ENCODE results near the gene PDE7B.

Gene PDE7B

DNA sequence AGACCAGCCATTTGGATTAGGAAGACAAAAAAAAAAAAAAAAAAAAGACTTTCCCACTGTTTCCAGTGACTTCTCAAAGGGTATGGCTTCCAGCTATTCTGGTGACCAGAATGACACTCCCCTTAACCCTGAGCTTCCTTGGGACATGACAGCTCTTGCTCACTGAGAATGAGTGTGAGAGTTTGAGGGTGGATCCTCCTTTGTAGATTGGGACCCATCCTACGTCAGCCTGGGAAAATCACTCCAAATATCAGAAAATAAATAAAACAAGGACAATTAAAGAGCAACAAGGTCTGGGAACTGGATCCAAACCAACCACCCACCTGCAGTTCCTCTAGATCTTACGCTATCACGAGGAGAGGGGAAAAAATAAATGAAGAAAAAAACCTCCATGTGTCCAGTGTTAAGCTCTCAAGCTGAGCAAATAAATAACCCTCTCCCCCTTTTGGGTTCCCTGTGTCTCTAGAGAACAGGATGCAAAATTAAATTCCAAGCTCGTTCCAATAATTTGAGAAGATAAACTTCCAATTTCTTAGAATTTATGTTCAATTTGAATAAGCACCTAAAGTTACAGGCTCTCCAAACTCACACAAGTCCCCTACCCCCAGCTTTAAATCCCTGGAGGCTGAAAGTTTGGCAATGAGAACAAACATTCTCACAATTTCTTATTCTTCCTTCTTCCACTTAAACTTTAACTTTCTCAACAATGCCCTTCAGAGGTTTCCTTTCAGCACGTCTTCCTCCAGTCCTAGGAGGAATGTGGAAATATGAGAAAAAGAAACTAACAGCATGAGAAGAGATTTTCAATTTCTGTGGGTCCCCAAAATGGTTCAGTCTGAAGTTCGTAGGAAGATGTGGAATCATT is 228.4 kb downstream of the PDE7B start:
- Histone ChIP-seq H3K79me2 (ENCODE audit: low read length) (no peaks in the 10 kb centered on the region), H4K20me1 (ENCODE audit: insufficient read depth, low read length) (no peaks in the 10 kb centered on the region), H3K4me2 (ENCODE audit: low read depth, low read length) (no peak overlapping the region), H3K9ac (ENCODE audit: low read length) (no peak overlapping the region), H2AFZ (ENCODE audit: low read length) (no peak overlapping the region), H3F3A (ENCODE audit: insufficient read depth, low read length) (no peaks in the 10 kb centered on the region), H3K27ac (ENCODE audit: low read length) (no peak overlapping the region), H3K36me3 (replicated peaks; ENCODE audit: insufficient read depth, low read length) (no peaks in the 10 kb centered on the region), H3K9me2 (replicated peaks; ENCODE audit: insufficient read depth, low read length) (no peaks in the 10 kb centered on the region), H3K9me3 (replicated peaks; ENCODE audit: insufficient read depth, low read length) (no peaks in the 10 kb centered on the region), H3K4me3 (ENCODE audit: low read length) (no peak overlapping the region), H3K27me3 (replicated peaks; ENCODE audit: insufficient read depth, low read length) (no peaks in the 10 kb centered on the region), H3K4me1 (ENCODE audit: low read length) (no peaks in the 10 kb centered on the region)
- TF ChIP-seq EZH2phosphoT487 (IDR thresholded peaks at IDR 0.05; ENCODE audit: low read length): no peak
- TF ChIP-seq, protein P1, sequence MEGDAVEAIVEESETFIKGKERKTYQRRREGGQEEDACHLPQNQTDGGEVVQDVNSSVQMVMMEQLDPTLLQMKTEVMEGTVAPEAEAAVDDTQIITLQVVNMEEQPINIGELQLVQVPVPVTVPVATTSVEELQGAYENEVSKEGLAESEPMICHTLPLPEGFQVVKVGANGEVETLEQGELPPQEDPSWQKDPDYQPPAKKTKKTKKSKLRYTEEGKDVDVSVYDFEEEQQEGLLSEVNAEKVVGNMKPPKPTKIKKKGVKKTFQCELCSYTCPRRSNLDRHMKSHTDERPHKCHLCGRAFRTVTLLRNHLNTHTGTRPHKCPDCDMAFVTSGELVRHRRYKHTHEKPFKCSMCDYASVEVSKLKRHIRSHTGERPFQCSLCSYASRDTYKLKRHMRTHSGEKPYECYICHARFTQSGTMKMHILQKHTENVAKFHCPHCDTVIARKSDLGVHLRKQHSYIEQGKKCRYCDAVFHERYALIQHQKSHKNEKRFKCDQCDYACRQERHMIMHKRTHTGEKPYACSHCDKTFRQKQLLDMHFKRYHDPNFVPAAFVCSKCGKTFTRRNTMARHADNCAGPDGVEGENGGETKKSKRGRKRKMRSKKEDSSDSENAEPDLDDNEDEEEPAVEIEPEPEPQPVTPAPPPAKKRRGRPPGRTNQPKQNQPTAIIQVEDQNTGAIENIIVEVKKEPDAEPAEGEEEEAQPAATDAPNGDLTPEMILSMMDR (IDR thresholded peaks at IDR 0.05; ENCODE audit: low read length): no peak
- TF ChIP-seq EZH2 (optimal IDR thresholded peaks at IDR 0.05; ENCODE audit: low read depth, low read length): no peak
- no peak for DNase-seq

DNA sequence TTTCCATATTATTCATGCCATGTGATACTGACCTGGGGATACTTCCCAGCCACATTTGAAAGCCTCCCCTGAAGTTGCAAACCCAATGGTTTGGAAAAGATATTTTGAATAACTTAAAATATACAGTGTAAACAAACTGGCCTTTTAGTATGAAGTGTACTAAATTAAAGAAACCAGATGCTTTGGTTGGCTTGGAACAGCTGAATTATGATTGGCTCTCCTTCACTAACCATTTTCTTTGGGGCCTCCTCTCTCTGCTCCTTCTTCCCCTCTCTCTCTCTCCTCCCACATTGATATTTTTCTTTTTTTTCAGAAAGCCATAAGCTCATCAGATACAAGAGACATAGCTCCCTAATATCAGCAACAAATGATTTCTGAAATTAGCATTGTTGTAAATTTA is 232.0 kb downstream of the PDE7B start:
- no peaks in the 10 kb centered on the region for H3K9me3 ChIP-seq (replicated peaks; ENCODE audit: insufficient read depth, low read length)
- no peaks in the 10 kb centered on the region for H4K20me1 ChIP-seq (ENCODE audit: insufficient read depth, low read length)
- H3K27me3 ChIP-seq (replicated peaks; ENCODE audit: insufficient read depth, low read length): no peaks in the 10 kb centered on the region
- no peaks in the 10 kb centered on the region for H3K4me1 ChIP-seq (ENCODE audit: low read length)
- H3K9me2 ChIP-seq (replicated peaks; ENCODE audit: insufficient read depth, low read length): no peaks in the 10 kb centered on the region
- H3K4me3 ChIP-seq (ENCODE audit: low read length): no peak overlapping the region
- no peaks in the 10 kb centered on the region for H3F3A ChIP-seq (ENCODE audit: insufficient read depth, low read length)
- H3K79me2 ChIP-seq (ENCODE audit: low read length): no peaks in the 10 kb centered on the region
- TF ChIP-seq, protein P1 (IDR thresholded peaks at IDR 0.05; ENCODE audit: low read length): no peak
- no peak for TF ChIP-seq EZH2phosphoT487 (IDR thresholded peaks at IDR 0.05; ENCODE audit: low read length)
- TF ChIP-seq EZH2 (optimal IDR thresholded peaks at IDR 0.05; ENCODE audit: low read depth, low read length): no peak
- H3K36me3 ChIP-seq (replicated peaks; ENCODE audit: insufficient read depth, low read length): no peaks in the 10 kb centered on the region
- no peak overlapping the region for H2AFZ ChIP-seq (ENCODE audit: low read length)
- no peak overlapping the region for H3K4me2 ChIP-seq (ENCODE audit: low read depth, low read length)
- DNase-seq: no peak
- no peak overlapping the region for H3K27ac ChIP-seq (ENCODE audit: low read length)
- H3K9ac ChIP-seq (ENCODE audit: low read length): no peak overlapping the region

DNA sequence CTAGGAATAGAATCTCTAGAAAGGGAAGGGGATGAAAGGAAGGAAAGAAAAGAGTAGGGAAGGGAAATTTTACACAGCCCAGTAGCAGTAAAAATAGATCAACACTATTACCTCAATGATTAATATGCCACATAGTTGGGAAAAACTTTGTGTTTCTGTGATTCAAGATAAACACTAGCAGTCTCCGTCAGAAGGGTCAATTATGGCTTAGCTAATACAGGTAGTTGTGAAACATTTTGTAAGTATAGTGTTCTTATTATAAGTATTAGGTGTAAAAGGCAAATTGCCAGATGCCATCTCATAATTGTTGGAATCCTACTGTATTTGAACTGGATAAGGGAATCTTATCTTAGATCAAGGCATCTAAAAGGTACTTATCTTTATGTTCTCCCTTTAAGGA is 232.9 kb downstream of the PDE7B start:
- Histone ChIP-seq H3K4me3 (ENCODE audit: low read length) (no peak overlapping the region), H3K27me3 (replicated peaks; ENCODE audit: insufficient read depth, low read length) (no peaks in the 10 kb centered on the region), H3F3A (ENCODE audit: insufficient read depth, low read length) (no peaks in the 10 kb centered on the region), H3K27ac (ENCODE audit: low read length) (no peak overlapping the region), H3K9me3 (replicated peaks; ENCODE audit: insufficient read depth, low read length) (no peaks in the 10 kb centered on the region), H3K36me3 (replicated peaks; ENCODE audit: insufficient read depth, low read length) (no peaks in the 10 kb centered on the region), H2AFZ (ENCODE audit: low read length) (no peak overlapping the region), H3K4me2 (ENCODE audit: low read depth, low read length) (no peak overlapping the region), H3K9ac (ENCODE audit: low read length) (no peak overlapping the region), H4K20me1 (ENCODE audit: insufficient read depth, low read length) (no peaks in the 10 kb centered on the region), H3K9me2 (replicated peaks; ENCODE audit: insufficient read depth, low read length) (no peaks in the 10 kb centered on the region), H3K4me1 (ENCODE audit: low read length) (no peaks in the 10 kb centered on the region), H3K79me2 (ENCODE audit: low read length) (no peaks in the 10 kb centered on the region)
- DNase-seq: no peak
- TF ChIP-seq, protein P1 (IDR thresholded peaks at IDR 0.05; ENCODE audit: low read length): no peak
- TF ChIP-seq EZH2 (optimal IDR thresholded peaks at IDR 0.05; ENCODE audit: low read depth, low read length) (no peak), EZH2phosphoT487 (IDR thresholded peaks at IDR 0.05; ENCODE audit: low read length) (no peak)

All from MM.1S (cell line).